ENCODE results near the gene TEX264. TPM values are rescaled to one million over a fixed set of nuclear protein-coding genes. Genes with fewer than 3 reads are reported as not detected.

Gene TEX264
- total and polyA plus RNA-seq, 9 donors: 27.1 to 88.8 (median 40.2) TPM

DNA sequence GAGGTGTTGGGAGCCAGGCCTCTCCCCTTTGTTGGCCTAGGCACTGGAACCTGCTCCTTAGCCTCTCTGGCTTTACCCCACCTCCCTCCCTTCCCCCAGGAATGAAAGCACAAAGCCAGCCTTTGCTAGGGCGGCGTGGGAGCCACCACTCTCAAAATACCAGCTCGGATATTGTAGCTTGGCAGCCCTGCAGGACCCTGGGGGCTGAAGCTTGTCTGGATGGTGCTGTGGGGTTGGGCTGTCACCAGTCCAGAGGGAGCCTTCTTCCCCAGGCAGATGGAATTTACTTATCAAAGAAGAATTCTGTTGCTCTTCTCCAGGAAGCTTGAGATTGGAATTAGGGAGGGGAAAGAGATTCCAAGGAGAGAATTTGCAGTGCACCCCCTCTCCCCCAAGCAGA lies 20.9 kb downstream of the TEX264 start:
- Histone ChIP-seq H3K36me3 (no peaks in the 10 kb centered on the region), H3K9me3 (no peaks in the 10 kb centered on the region), H3K4me3 (no peak overlapping the region), H3K4me1 (ENCODE audit: insufficient read depth) (no peaks in the 10 kb centered on the region), H3K27me3 (no peaks in the 10 kb centered on the region), H3K27ac (no peak overlapping the region)
- WGBS, 3 donors: 8 to 27% (median 26%) methylated on average over 3 of the region's 3 CpGs
- no peak for DNase-seq
- no peak for TF ChIP-seq EP300 (IDR thresholded peaks at IDR 0.05)
- no peak for TF ChIP-seq POLR2A (IDR thresholded peaks at IDR 0.05)
- TF ChIP-seq CTCF (IDR thresholded peaks at IDR 0.05): no peak
- intact Hi-C loops (cut with DNase I): loop anchor here in 1 of 4 donors (10.0 kb wide), 1 partner anchor 297 kb away; the partner anchor contains the start of gene RBM15B

DNA sequence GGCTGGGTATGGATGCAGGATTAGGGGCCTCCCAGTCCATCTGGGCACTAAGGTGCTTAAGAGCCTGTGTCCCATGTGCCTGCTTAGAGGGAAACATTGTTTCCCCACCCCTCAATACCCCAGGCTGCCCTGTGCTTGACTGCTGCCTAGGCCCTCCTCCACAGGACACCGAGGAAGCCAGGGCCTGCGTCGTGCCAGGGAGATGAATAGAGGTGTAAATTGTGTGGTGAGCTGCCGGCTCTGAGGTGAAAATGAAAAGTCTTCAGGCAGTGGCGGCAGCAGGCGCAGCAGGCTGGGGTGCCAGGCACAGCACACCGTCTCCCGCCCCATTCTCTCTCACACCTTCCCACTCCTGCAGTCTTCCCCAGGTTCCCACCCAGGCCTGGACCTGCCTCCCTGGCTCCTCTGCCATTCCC lies 21.9 kb downstream of the TEX264 start:
- Histone ChIP-seq H3K4me1 (ENCODE audit: insufficient read depth) (no peaks in the 10 kb centered on the region), H3K9me3 (no peaks in the 10 kb centered on the region), H3K27ac (no peak overlapping the region), H3K4me3 (no peak overlapping the region), H3K27me3 (no peaks in the 10 kb centered on the region), H3K36me3 (no peaks in the 10 kb centered on the region)
- TF ChIP-seq POLR2A (IDR thresholded peaks at IDR 0.05) (no peak), CTCF (IDR thresholded peaks at IDR 0.05) (no peak), EP300 (IDR thresholded peaks at IDR 0.05) (no peak)
- intact Hi-C loops (cut with DNase I): loop anchor here in 1 of 4 donors (10.0 kb wide), 1 partner anchor 298 kb away; the partner anchor contains the start of gene RBM15B
- WGBS, 3 donors: 84 to 88% (median 87%) methylated on average over 8 of the region's 8 CpGs
- DNase-seq: no peak

DNA sequence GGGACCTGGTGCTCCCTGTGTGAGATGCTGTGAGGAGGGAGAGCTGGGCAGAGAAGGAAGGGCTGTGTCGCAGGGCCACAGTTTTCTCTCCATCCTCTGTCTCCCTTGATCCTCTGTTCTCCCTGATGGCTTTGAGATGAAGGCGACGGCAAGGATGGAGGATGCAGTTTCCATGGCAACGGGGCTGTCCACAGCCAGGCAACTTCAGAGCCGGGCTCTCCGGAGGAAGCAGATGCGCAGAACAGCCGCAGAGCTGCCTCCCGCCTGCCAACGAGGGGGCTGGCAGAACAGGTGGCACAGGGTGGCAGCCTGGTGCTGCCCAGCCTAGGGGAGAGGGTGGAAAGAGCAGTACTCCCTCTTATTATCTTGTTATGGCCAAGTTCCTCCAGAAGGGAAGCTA lies 25.9 kb downstream of the TEX264 start:
- intact Hi-C loops (cut with DNase I): loop anchor here in 1 of 4 donors (10.0 kb wide), 1 partner anchor 302 kb away; the partner anchor contains the start of gene RBM15B
- DNase-seq: no peak
- H3K36me3 ChIP-seq: no peaks in the 10 kb centered on the region
- TF ChIP-seq POLR2A (IDR thresholded peaks at IDR 0.05) (no peak), CTCF (IDR thresholded peaks at IDR 0.05) (no peak), EP300 (IDR thresholded peaks at IDR 0.05) (no peak)
- H3K27me3 ChIP-seq: no peaks in the 10 kb centered on the region
- no peak overlapping the region for H3K27ac ChIP-seq
- H3K4me1 ChIP-seq (ENCODE audit: insufficient read depth): no peaks in the 10 kb centered on the region
- no peaks in the 10 kb centered on the region for H3K9me3 ChIP-seq
- WGBS, 3 donors: 86 to 90% (median 87%) methylated on average over 10 of the region's 10 CpGs
- no peak overlapping the region for H3K4me3 ChIP-seq

DNA sequence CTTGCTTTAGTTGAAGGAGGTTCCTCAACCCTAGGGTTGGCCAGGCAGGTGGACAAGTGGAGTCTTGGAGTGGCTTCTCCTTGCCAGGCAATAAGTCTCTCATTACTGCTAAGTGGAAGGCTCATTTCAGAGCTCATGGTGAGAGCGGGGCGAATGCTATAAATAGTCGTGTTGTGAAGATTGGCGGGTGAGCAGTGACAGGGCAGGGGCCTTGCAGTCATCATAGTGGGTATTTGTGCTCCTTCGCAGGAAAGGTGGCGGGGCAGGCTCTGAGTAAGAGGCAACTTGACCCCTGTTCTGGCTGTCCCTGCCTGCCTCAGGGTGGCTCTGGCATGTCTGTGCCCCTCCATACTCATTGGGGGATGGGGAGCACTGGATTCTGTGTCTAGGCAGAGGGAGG lies 27.2 kb downstream of the TEX264 start:
- H3K4me3 ChIP-seq: no peak overlapping the region
- no peaks in the 10 kb centered on the region for H3K36me3 ChIP-seq
- DNase-seq: no peak
- 93 to 94% (median 94%) methylated on average over 6 of the region's 6 CpGs for WGBS, 3 donors
- H3K27ac ChIP-seq: no peak overlapping the region
- H3K4me1 ChIP-seq (ENCODE audit: insufficient read depth): no peaks in the 10 kb centered on the region
- no peak for TF ChIP-seq EP300 (IDR thresholded peaks at IDR 0.05)
- no peaks in the 10 kb centered on the region for H3K9me3 ChIP-seq
- no peaks in the 10 kb centered on the region for H3K27me3 ChIP-seq
- intact Hi-C loops (cut with DNase I): loop anchor here in 1 of 4 donors (10.0 kb wide), 1 partner anchor 303 kb away; the partner anchor contains the start of gene RBM15B

GRCh38 chr3:51700403-51700802 lies 29.4 kb downstream of the TEX264 start:
- WGBS, 3 donors: 80 to 86% (median 85%) methylated on average over 2 of the region's 2 CpGs
- no peak overlapping the region for H3K4me3 ChIP-seq
- no peaks in the 10 kb centered on the region for H3K36me3 ChIP-seq
- no peak overlapping the region for H3K27ac ChIP-seq
- DNase-seq: no peak
- TF ChIP-seq POLR2A (IDR thresholded peaks at IDR 0.05) (no peak), CTCF (IDR thresholded peaks at IDR 0.05) (no peak), EP300 (IDR thresholded peaks at IDR 0.05) (no peak)
- no peaks in the 10 kb centered on the region for H3K27me3 ChIP-seq
- intact Hi-C loops (cut with DNase I): no loop called here
- no peaks in the 10 kb centered on the region for H3K9me3 ChIP-seq
- no peaks in the 10 kb centered on the region for H3K4me1 ChIP-seq (ENCODE audit: insufficient read depth)
